Neural progenitor cell (in vitro differentiated cells): ENCODE data around the gene IRAK3. TPM values are rescaled to one million over a fixed set of nuclear protein-coding genes. Genes with fewer than 3 reads are reported as not detected.

ENCODE experiments used
- DNase-seq: peaks from one replicate; pipeline ENCODE4 v3.0.0-alpha.2; 2016; ENCODE audit warnings: low spot score
- H2AFZ ChIP-seq: fragments of 200-600 bp; sonication (generic); replicated peaks from 2 replicates; pipeline ENCODE4 v1.6.1; 2016; ENCODE audit warnings: antibody characterized with exemption
- H3F3A ChIP-seq: fragments of 200-600 bp; sonication (generic); 2 replicates; pipeline ENCODE4 v1.6.1; 2016; ENCODE audit warnings: antibody characterized with exemption, low read depth
- H3K27ac ChIP-seq: fragments of 200-600 bp; sonication (generic); 2 replicates; pipeline ENCODE4 v1.5.1; 2016; ENCODE audit warnings: mild to moderate bottlenecking
- H3K27me3 ChIP-seq: fragments of 200-600 bp; sonication (generic); 2 replicates; pipeline ENCODE4 v1.6.1; 2016; ENCODE audit warnings: mild to moderate bottlenecking, moderate library complexity
- H3K36me3 ChIP-seq: fragments of 200-600 bp; sonication (generic); 2 replicates; pipeline ENCODE4 v1.5.1; 2016
- H3K4me1 ChIP-seq: fragments of 200-600 bp; sonication (generic); 2 replicates; pipeline ENCODE4 v1.6.1; 2016; ENCODE audit warnings: mixed run types
- H3K4me2 ChIP-seq: fragments of 200-600 bp; sonication (generic); 2 replicates; pipeline ENCODE4 v1.6.1; 2016
- H3K4me3 ChIP-seq: fragments of 200-600 bp; sonication (generic); 2 replicates; pipeline ENCODE4 v1.5.1; 2016
- H3K79me2 ChIP-seq: fragments of 200-600 bp; sonication (generic); 2 replicates; pipeline ENCODE4 v1.6.1; 2016; ENCODE audit warnings: low read depth
- H3K9ac ChIP-seq: fragments of 200-600 bp; sonication (generic); 2 replicates; pipeline ENCODE4 v1.6.1; 2016
- H3K9me3 ChIP-seq: fragments of 200-600 bp; sonication (generic); 2 replicates; pipeline ENCODE4 v1.5.1; 2016; ENCODE audit warnings: low read depth
- H4K20me1 ChIP-seq: fragments of 200-600 bp; sonication (generic); 2 replicates; pipeline ENCODE4 v1.6.1; 2016; ENCODE audit warnings: low read depth
- H3K27ac Mint-ChIP-seq: 3 replicates; pipeline ENCODE4 v1.8.0; 2021; ENCODE audit warnings: mixed read lengths
- H3K27me3 Mint-ChIP-seq: 2 replicates; pipeline ENCODE4 v1.8.0; 2022; ENCODE audit warnings: low read depth, mild to moderate bottlenecking, inconsistent platforms, moderate library complexity, mixed read lengths; ENCODE audit not compliant: insufficient read depth
- H3K36me3 Mint-ChIP-seq: 3 replicates; pipeline ENCODE4 v1.8.0; 2021; ENCODE audit warnings: mixed read lengths
- H3K4me1 Mint-ChIP-seq: 3 replicates; pipeline ENCODE4 v1.8.0; 2021; ENCODE audit warnings: mixed read lengths
- H3K4me3 Mint-ChIP-seq: 3 replicates; pipeline ENCODE4 v1.8.0; 2021; ENCODE audit warnings: mild to moderate bottlenecking, moderate library complexity, mixed read lengths
- H3K9me3 Mint-ChIP-seq: 3 replicates; pipeline ENCODE4 v1.8.0; 2020; ENCODE audit warnings: mixed read lengths
- CTCF ChIP-seq: fragments of 200-600 bp; sonication (generic); IDR thresholded peaks from 2 replicates; pipeline ENCODE4 v1.5.1; 2017; ENCODE audit warnings: antibody characterized with exemption, mild to moderate bottlenecking
- EZH2 ChIP-seq: fragments of 200-600 bp; sonication (generic); IDR thresholded peaks from 2 replicates; pipeline ENCODE4 v1.6.1; 2017; ENCODE audit warnings: antibody characterized with exemption, mild to moderate bottlenecking, moderate library complexity
- EZH2phosphoT487 ChIP-seq: fragments of 200-600 bp; sonication (generic); IDR thresholded peaks from 2 replicates; pipeline ENCODE4 v1.6.1; 2017; ENCODE audit warnings: antibody characterized with exemption
- total RNA-seq: library from RNA; depleted of rRNA; stranded (reverse); fragments of >200 nt; gene quantifications from 2 replicates; pipeline ENCODE4 v1.2.3, GENCODE V29; 2015; ENCODE audit warnings: low replicate concordance

Gene IRAK3
- total RNA-seq, 1 donor from 2014 or later, result 3.0 TPM

GRCh38 chr12:66166561-66166960, 22.5 kb upstream of the IRAK3 start:
- H3K36me3 ChIP-seq, result peaks cover 3% of the 10 kb centered on the region
- no peak overlapping the region for H2AFZ ChIP-seq
- H3F3A ChIP-seq, result peaks cover 22% of the 10 kb centered on the region
- no peaks in the 10 kb centered on the region for H3K9me3 ChIP-seq
- H3K9ac ChIP-seq, result no peak overlapping the region
- TF ChIP-seq EZH2 (no peak), CTCF (no peak), EZH2phosphoT487 (no peak)
- Mint-ChIP-seq H3K27ac (no peak overlapping the region), H3K9me3 (peaks cover 28% of the 10 kb centered on the region), H3K4me1 (peaks cover 6% of the 10 kb centered on the region), H3K36me3 (peaks cover 29% of the 10 kb centered on the region), H3K4me3 (no peak overlapping the region), H3K27me3 (peaks cover 2% of the 10 kb centered on the region)
- DNase-seq, result no peak
- peaks cover 8% of the 10 kb centered on the region for H3K4me1 ChIP-seq
- no peak overlapping the region for H3K4me2 ChIP-seq
- no peak overlapping the region for H3K4me3 ChIP-seq
- H3K27ac ChIP-seq, result no peak overlapping the region
- H3K79me2 ChIP-seq, result peaks cover 65% of the 10 kb centered on the region
- no peaks in the 10 kb centered on the region for H3K27me3 ChIP-seq
- H4K20me1 ChIP-seq, result no peaks in the 10 kb centered on the region

GRCh38 chr12:66168410-66168809, 20.6 kb upstream of the IRAK3 start:
- DNase-seq, result no peak
- peaks cover 4% of the 10 kb centered on the region for H3K27me3 Mint-ChIP-seq
- H3K36me3 Mint-ChIP-seq, result peaks cover 27% of the 10 kb centered on the region
- H3K9me3 ChIP-seq, result no peaks in the 10 kb centered on the region
- H3K9ac ChIP-seq, result no peak overlapping the region
- peaks cover 3% of the 10 kb centered on the region for H3K36me3 ChIP-seq
- H3K4me1 Mint-ChIP-seq, result peaks cover 6% of the 10 kb centered on the region
- peaks cover 8% of the 10 kb centered on the region for H3K4me1 ChIP-seq
- peak overlapping the region; percentile 91 for H3K4me3 Mint-ChIP-seq
- peaks cover 22% of the 10 kb centered on the region for H3F3A ChIP-seq
- no peak overlapping the region for H3K27ac Mint-ChIP-seq
- H3K9me3 Mint-ChIP-seq, result peaks cover 28% of the 10 kb centered on the region
- TF ChIP-seq CTCF, result no peak
- H4K20me1 ChIP-seq, result no peaks in the 10 kb centered on the region
- peak overlapping the region; percentile 78 for H3K4me2 ChIP-seq
- peak overlapping the region; percentile 89 for H3K27ac ChIP-seq
- no peak overlapping the region for H2AFZ ChIP-seq
- H3K27me3 ChIP-seq, result no peaks in the 10 kb centered on the region
- H3K4me3 ChIP-seq, result peak overlapping the region; percentile 58
- peaks cover 56% of the 10 kb centered on the region for H3K79me2 ChIP-seq

- H3K4me3 Mint-ChIP-seq, result peak within 1 kb of the TSS; percentile 91
- H3K9ac ChIP-seq, result peak within 1 kb of the TSS; percentile 59
- H3F3A ChIP-seq, result peaks cover 22% of the 10 kb centered on the region
- DNase-seq, result peak; percentile 93
- peak within 1 kb of the TSS; percentile 58 for H3K4me3 ChIP-seq
- no peaks in the 10 kb centered on the region for H4K20me1 ChIP-seq
- H3K36me3 Mint-ChIP-seq, result peaks cover 21% of the 10 kb centered on the region
- H3K27me3 ChIP-seq, result no peaks in the 10 kb centered on the region
- H3K79me2 ChIP-seq, result peaks cover 45% of the 10 kb centered on the region
- TF ChIP-seq EZH2phosphoT487, result peak; percentile 12
- no peak for TF ChIP-seq EZH2
- TF ChIP-seq CTCF, result peak; percentile 49
- H3K36me3 ChIP-seq, result peaks cover 2% of the 10 kb centered on the region
- no peaks in the 10 kb centered on the region for H3K9me3 ChIP-seq
- peaks cover 8% of the 10 kb centered on the region for H3K4me1 ChIP-seq
- peak within 1 kb of the TSS; percentile 88 for H3K27ac Mint-ChIP-seq
- H3K9me3 Mint-ChIP-seq, result peaks cover 21% of the 10 kb centered on the region
- peaks cover 6% of the 10 kb centered on the region for H3K4me1 Mint-ChIP-seq
- H3K4me2 ChIP-seq, result peak within 1 kb of the TSS; percentile 78
- H3K27me3 Mint-ChIP-seq, result peaks cover 4% of the 10 kb centered on the region
- peak within 1 kb of the TSS; percentile 89 for H2AFZ ChIP-seq
- H3K27ac ChIP-seq, result peak within 1 kb of the TSS; percentile 89
Measured at GRCh38 chr12:66169221-66170170, 19.5 kb upstream of the IRAK3 start, which contains the start of gene TMBIM4. Gene TMBIM4 (minus strand): TSS chr12:66169996. CDS start chr12:66169951, 45 bp downstream.
